T-helper 22 cell (primary cell): ENCODE results near the gene UVSSA.

Experiments used
- DNase-seq: peaks from one replicate; pipeline ENCODE4 v3.0.0-alpha.2; 2020; ENCODE audit warnings: low read depth

UVSSA gene

DNA sequence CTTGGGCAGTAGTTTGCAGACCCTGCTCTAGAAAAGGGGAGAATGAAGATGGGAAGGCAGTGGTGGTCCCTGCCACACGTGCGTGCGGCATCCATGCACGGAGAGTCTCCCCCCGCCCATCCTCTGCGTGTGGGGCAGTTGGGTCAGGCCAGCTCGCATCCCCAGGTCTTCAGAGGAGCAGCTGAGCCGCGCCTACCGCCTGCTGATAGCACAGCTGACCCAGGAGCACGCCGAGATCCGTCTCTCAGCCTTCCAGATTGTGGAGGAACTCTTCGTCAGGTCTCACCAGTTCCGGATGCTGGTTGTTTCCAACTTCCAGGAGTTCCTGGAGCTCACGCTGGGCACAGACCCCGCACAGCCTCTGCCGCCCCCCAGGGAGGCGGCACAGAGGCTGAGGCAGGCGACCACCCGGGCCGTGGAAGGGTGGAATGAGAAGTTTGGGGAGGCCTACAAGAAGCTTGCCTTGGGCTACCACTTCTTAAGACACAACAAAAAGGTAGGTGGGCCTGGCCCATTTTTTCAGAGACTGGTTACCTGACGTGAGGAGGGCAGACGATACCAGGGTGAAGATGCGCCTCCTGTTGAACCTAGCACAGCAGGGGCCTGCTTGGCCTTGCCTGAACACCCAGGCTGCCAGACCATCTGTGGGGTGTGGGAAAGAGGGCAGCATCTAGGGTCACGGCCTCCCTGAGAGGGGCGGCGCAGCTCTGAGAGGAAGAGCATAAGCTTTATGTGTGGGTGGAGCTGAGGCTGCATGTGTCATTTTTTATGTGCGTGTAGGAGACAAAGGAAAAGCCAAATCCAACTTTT lies 2.6 kb downstream of the UVSSA start:
- DNase-seq: no peak

DNA sequence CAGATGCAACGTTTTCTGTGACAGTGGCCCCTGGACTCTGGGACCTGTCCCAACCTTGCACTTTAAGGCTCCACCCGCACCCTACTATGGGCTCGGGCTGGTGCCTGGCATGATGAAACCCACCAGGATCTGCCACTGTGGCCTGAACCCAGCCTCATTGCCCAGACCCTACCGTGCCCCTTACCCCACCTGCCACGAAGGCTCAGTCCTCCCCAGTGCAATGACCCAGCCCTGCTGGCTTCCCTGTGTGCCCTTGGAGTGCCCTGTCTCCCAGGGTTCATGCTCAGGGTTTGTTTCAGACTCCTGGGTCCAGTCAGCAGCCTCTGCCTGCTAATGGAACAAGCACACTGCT lies 3.1 kb downstream of the UVSSA start:
- DNase-seq: no peak

DNA sequence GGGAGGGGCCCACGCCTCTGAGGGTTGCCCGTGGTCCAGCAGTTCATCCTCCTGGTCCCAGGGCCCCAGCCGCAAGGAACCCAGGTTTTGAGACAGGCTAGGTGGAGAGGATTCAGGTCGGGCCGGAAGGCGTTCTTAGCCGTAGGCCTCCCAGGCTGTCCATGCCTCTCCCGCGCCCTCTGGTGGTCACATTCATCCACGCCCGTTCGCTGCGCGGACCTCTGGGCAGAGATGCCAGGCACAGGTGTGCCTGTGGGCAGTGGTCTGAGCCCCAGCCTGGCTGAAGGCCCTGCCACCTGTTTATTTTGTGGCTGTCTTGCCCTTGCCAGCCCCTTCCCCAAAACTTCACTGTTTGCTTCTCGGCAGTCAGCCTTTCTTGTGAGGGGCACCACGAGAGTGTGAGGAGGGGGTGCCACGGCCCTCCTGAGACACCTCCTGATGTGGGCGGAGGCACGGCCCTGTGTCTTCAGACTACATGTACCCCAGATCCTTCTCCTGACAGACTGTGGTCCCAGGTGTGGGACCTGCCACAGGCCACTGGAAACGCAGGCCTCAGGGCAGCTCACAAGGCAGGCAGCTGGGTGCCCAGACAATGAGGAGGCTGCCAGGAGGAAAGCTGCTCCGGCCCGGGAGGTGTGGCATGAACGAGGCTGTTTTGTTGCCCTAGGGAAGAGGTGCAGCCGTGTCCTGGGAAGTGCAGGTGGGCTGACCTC lies 5.0 kb downstream of the UVSSA start:
- DNase-seq: peak; percentile 68

DNA sequence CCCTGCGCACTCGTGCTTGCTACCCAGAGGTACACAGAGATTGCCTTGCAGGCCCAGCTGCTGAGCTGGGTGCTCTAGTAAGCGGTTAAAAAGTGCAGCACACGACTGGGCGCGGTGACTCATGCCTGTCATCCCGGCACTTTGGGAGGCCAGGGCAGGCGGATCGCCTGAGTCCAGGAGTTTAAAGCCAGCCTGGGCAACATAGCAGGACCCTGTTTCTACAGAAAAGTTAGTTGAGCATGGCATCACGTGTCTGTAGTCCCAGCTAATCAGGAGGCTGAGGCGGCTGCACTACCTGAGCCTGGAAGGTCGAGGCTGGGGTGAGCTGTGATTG lies 5.5 kb downstream of the UVSSA start:
- no peak for DNase-seq

DNA sequence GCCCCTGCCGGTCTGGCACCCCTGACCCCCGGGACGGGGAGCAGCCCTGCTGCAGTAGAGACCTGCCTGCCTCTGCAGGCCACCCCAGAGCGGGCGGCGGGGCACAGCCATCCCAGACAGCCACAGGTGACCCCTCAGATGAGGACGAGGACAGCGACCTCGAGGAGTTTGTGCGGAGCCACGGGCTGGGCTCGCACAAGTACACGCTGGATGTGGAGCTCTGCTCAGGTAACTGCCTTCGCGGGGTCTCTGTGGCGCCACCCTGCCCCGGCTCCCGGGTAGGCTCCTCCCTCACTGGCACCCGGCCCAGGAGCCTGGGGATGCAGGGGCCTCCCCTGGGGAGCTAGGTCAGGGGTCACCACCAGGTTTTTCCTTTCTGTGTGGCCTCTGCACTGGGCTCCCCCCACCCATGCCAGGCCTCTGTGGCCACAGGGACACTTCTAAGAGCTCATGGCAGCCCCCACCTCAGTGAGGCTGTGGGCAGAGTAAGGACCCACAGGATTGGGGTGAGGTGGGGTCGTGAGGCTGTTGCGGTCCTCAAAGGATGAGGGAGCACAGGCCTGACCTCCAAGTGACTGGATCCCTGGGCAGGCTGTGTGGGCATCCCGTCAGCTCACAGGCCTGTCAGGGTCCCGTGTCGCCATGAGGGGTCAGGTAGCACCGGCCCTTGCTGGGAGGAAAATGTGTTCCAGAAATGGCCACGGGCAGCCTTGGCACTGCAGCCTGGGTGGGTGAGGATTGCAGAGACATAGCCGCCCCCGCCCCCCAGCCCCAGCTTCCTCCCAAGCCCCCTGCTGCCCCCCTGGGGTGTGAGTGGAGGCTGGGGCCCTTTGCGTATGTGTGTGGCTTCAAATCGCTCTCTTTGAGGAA lies 6.4 kb downstream of the UVSSA start:
- no peak for DNase-seq

DNA sequence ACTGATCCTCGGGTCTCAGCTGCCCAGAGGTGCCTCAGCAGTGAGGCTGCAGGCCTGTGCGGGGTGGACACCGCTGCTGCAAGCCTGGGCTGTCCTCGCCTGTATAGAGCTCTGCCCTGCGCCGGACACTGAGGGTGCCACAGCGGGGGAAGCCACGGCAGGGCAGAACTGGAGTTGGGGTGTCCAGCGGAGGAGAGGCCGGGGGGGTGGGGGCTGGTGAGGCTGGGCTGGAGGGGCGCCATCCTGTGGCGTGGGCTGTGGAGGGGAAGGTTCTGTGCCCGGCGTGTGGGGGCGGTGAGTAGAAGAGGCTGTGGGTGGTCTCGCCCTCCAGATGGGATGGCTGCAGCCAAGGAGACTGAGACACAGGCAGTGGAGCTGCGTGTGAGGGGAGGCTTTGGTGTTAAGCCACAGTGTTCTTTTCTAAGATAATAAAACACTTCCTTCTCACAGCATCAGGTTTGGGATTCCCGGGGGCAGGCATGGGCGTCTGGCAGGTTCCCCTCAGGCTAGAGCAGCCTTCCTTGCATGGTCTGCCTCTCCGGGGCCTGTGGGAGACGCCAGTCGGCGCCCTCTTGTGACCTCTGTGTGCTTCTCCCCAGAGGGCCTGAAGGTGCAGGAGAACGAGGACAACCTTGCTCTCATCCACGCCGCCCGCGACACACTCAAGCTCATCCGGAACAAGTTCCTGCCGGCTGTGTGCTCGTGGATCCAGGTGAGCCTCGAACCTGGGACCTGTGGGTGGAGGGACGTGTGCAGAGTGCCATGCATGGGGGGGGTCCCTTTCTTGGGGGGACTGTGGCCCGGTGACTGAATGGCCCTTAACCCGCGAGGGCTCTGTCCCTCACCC lies 7.4 kb downstream of the UVSSA start:
- no peak for DNase-seq

DNA sequence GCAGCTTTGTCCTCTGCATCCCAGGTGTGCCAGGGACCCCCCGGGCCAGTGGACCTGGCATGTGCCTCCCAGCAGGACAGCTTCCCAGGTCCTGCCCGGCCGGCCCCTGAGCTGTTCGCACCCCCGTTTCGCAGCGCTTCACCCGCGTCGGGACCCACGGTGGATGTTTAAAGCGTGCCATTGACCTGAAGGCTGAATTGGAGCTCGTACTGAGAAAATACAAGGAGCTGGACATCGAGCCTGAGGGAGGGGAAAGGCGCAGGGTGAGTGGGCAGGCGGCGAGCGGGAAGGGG lies 7.9 kb downstream of the UVSSA start:
- no peak for DNase-seq

DNA sequence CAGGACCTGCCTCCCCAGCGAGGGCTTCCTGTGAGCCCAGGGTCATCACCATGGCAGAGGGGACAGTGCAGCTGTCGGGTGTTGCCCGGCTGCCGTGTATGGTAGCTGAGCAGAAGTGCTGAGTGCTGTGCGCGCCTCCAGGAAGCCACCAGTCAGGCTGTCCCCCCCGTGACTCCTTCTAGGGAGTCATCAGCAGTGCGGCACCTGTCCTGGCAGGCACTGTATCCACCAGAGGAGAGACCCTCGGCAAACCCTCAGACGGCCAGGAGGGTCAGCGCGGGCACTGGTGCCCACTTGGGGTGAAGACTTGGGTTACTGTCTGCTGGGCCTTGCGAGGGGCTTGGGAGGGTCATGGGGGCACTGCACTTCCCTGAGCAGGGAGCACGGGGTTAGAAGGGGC lies 8.4 kb downstream of the UVSSA start:
- DNase-seq: no peak

DNA sequence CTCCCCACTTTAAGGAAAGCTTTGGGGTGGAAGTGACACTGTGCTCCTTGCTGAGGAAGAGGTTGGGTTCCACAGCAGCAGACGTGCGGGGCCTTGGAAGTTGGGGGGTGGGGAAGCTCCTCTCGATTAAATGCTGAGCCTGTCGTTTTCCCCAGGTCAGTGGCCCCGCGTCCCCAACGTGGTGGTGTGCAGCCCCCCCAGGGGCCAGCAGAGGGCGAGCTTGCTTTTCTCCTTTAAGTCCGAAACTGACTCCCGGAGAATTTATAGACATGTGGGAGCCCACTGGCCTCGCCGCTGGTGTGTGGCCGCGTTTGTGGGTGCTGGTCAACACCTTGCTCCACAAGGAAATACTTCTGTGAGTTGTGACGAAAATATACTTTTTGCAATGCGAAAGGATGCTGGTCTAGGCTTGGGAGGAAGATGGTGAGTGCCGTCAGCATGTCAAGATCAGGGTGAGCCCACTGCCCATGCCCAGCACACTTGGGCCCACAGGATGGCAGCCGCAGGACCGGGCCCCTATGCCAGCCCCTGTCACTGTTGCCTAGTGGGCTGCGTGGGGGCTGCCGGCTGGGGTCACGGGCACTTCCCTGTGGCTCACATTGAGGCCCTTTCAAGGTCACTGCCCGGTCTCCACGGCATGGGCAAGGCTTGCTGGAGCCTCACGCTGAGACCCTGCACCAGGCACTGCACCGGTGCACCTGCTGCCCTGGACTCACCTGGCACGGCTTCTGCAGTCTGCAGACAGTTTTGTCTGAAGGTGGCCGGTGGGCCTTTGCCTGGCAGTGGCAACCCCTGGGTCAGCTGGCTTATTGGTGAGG lies 9.4 kb downstream of the UVSSA start:
- DNase-seq: no peak

DNA sequence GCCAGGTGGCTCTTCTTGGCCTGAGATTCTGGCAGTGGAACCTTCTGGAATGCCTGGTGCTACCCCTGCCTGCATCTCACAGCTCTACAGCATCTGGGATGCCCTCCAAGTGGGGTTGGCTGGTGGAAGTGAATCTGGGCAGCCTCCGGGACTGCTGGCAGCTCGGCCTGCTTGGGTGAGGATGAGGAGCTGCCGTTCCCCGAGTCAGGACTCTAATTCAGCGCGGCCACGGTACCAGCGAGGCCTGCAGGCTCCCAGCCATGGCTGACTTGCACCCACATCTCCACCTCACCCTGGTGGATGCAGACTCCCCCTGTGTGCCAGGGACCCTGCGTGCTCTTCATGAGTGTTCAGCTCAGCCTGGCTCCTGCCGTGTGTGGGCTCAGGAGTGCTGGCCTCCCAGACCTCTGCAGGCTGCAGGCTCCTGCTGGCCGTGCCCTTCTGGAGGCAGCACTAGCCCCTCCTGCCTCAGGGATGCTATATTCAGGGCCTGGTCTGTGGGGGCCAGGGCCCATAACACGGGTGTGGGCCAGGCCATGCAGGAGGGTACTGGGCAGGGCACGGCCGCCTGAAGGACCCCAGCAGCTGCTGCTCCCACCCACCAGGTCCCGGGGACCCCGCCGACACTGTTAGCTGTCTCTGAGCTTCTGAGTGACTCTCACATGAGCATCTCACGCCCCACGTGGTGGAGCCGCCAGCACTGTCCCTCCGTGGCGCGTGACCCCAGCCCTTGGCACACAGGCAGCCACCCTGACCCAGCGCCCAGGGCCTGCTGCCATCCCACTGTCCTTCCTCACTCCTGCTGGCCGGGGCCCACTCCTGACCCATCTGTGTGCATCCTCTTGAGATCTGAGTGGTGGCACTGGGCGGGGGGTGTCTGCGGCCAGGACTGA lies 10.6 kb downstream of the UVSSA start:
- DNase-seq: no peak

DNA sequence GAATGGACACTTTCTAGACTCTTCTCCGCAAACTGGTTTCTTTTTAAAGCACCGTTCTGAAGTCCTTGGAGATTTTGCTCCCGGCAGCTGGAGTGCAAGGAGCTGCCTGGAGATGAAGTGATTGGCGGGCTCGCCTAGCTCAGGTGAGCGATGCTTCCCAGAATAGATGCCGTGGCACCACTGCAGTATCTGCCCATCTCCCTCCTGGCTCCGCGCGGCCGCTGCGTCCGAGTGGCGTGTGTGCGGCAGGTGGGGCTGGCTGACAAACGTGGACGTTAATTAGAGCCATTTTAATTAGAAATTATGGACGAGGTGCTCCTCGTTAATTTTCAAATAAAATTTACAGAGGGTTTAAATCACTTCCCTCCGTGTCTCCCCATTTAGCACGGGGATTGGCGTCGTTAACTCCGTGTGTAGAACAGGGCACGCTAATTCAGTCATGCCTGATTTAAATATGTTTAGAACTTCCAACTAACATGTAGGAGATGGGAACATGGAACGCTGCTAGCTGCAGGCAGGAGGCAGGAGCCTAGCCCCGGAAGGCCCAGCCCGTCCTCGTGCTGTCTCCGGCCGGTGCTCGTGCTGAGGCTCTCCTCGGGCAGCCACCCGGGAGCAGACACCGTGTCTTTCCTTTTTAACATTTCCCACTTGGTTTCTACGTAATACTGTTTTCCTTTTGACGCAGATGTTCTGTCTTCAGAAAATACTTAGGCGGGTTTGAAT lies 11.6 kb downstream of the UVSSA start:
- DNase-seq: no peak

DNA sequence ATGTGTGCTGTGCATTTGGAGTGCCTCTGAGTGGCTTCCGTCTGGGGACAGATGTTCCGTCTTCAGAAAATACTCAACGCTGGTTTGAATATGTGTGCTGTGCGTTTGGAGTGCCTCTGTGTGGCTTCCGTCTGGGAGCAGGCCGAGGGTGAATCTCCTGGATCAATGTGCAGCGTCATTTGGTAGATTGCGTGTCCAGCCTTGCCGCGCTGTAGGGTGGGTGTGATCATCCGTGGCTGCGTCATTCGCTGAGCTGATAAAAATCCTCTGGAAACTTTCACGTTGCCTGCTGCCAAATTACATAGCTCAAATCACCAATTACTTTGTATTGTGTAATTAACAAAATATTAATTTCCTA lies 12.1 kb downstream of the UVSSA start:
- DNase-seq: no peak

DNA sequence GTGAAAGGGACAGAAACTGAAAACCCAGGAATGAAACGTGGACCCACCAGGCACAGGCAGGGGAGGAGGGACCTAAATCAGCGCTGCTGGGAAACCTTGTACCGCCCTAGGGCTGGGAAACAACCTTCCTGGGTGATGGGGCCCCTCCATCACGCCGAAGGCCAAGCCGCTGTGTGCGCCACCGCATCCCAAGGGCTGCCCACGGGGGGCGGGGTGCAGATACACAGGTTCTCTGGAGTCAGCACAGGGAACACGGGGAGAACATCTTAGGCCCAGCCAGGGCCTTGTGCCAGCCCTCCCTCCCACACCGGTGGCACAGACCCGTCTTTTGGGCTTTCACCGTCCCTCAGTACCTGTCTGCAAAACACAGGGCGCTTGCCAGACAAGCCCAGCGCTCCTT lies 13.0 kb downstream of the UVSSA start:
- no peak for DNase-seq

DNA sequence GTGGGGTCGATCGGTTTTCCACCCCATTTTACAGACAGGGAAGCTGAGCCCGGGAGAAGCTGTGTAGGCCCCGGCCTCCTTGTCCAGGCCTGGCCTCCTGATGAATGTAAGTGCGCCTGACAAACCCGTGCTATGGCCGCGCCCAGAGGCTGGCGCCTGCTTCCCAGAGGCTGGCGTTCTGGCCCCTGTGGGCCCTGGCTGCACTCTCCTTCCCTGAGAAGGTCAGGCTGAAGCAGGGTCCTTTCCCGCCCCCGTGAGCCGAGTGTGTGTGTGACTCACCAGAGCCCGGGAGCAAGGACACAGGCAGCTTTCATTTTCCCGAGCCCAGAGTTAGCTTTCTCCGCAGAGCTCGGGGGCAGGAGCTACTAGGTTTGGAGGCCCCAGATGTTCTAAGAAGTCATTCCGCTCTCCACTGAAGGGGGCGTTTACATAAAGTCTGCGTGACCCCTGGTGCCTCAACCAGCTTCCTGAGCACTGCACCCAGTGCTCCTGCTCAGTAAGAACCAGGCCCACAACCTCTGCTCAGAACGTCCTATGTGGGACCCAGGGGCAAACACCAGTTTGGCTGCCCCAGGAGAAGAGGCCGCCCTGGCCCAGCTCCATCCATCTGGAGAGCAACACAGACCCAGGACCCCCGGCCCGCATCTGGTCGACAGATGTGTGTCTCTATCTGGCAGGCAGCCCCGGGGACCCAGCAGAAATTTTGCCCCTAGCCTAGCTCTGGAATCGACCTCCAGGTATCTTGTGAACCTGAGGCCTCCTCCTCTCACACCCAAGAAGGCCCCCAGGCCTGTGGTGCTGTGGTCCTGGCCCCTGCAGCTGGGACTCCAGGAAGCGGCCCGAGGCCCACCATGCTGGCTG lies 13.6 kb downstream of the UVSSA start:
- no peak for DNase-seq

DNA sequence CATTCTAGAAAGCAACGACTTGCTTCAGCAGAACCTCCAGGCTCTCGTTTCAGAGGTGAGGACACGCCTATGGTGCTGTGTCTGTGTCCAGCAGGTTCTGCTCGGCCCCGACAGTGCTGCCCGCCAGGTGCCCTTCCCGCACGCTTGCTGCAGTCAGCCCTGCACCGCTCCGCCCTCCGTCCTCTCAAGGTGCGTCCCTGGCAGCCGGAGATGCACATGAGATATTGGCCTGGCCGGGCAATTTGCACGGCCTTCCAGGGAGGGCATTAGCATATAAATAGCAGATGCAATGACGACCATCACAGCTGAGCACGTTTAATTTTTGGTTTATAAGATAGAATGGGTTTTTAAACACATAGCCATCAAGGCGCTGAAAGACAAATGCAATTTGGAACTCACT lies 14.4 kb downstream of the UVSSA start:
- no peak for DNase-seq

DNA sequence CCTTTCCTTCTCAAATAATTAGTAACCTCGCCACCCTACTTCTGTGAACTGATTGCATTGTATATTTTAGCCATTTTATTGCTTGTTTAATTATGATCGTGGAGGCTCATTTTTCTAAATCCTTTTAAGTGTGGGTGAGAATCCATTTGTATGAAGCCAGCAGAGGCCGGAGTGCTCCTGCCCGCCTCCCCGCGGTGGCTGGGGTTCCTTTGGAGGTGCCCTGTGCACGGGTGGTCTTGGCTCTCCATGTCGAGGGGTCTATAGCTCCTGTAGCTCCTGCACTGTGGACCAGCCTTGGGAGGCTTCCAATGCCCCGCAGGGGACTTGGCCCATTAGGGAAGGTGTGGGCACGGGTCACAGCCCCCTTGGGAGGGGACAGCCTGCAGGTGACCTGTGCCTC lies 15.0 kb downstream of the UVSSA start:
- DNase-seq: no peak

DNA sequence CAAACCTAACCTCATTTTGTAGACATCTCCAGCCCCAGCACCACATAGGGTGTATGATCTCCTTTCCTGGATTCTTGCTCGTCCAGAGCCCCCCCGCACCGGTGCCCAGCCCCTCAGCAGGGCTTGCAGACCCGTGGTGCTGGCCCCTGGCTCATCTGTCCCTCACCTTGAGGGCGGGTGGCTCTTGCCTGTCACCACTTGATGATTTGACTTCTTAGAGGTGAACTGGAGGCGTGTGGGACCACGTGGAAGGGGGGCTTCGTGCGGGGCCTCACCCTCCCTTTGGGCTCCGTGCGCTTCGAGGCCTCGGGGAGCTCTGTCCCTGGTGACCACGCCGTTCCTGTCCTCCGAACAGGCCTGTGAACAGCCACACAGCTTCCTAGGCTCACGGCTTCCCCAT lies 15.5 kb downstream of the UVSSA start:
- DNase-seq: no peak

DNA sequence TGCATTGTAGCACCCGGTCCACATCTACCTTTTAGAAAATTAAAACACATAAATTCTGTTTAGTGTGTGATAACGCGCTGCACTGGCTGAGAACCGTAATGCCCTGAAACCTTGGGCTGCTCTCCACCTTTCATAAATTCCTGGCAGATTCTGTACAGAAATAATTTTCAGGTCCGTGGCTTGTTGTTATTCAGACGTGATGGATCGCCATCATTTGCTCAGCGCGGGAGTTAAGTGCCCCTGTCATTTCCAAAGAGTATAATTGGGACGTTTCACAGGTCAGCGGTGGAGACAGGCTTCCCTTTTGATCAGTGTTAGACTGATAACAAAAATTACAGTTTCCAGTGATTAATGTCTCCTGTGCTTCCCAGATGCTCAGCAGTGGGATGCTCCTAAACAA lies 16.5 kb downstream of the UVSSA start:
- DNase-seq: no peak

DNA sequence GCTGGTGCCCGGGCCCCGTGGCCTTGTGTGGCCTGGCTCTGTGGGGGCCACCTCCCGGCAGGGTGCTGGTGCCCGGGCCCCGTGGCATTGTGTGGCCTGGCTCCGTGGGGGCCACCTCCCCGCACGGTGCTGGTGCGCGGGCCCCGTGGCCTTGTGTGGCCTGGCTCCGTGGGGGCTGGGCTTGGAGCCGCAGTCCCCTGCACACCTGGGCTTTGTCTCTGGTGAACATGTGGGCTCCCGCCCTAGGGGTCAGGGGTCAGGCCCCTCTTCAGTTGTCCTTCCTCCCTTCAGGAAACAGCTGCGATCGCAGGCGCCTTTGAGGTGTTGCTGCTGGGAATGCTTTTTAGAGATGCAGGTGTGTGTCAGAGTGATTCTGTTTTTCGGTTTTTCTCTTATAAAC lies 17.2 kb downstream of the UVSSA start:
- no peak for DNase-seq
